GM21717 (cell line): ENCODE measurements around the gene NUP35.
"Not testable (repeated sequence)": the region's sequence is repeated elsewhere in the genome, so short reads cannot be mapped to it uniquely, and the experiment has no call there.

ENCODE experiments used
- ATAC-seq: cut with Tn5 transposase; IDR thresholded peaks from one replicate; pipeline ENCODE4 v1.9.1; 2021; ENCODE audit warnings: mild to moderate bottlenecking, moderate library complexity; ENCODE audit not compliant: unreplicated experiment

NUP35 gene

DNA sequence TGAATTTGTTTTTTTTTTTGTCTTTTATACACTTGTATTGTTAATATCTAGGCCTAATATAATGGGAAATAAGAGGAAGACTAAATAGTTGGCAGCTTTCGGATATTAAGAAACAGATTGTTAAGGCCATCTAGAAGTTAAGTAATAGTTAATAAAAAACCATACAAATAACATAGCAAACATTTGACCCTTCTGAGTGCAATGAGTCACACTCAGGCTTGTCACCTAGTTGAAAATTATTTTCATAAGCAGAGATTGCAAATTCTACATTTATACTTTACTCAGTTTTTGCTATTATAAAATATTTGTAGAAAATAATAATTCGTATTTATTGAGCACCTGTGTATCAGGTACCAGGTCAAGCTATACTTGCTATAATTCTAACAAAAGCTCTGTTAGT is 2.4 kb downstream of the NUP35 start:
- no peak for ATAC-seq

DNA sequence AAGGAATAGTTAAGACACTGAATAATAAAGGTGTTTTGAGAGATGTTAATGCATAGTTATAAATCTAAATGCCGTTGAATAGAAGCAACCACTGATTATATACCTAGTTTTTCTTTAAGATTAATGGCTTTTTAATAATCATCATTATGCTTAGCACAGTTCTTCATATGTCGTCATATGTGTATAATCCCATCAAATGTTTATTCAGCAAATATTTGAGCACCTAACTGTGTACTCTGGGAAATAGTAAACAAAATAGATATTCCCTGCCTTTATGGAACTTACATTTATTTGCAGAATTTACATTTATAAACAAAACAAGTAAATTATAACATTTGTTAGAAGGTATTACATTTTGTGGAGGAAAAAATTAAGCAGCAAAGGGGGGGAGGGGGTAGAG is 9.8 kb downstream of the NUP35 start:
- no peak for ATAC-seq

GRCh38 chr2:183148955-183149354 is 24.7 kb downstream of the NUP35 start:
- no peak for ATAC-seq

GRCh38 chr2:183149489-183149888 is 25.2 kb downstream of the NUP35 start:
- no peak for ATAC-seq

DNA sequence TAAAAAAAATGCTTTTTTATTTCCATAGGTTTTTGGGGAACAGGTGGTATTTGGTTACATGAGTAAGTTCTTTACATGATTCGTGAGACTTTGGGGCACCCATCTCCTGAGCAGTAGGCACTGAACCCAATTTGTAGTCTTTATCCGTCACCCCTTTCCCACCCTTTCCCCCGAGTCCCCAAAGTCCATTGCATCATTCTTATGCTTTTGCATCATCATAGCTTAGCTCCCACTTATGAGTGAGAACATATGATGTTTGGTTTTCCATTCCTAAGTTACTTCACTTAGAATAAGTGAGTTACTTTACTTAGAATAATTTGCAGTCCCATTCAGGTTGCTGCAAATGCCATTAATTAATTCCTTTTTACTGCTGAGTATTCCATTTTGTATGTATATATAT is 28.0 kb downstream of the NUP35 start:
- ATAC-seq: not testable (repeated sequence)

- ATAC-seq: no peak
Observed at GRCh38 chr2:183153967-183154366, 29.7 kb downstream of the NUP35 start.

- ATAC-seq: not testable (repeated sequence)
Observed at GRCh38 chr2:183154772-183155171, 30.5 kb downstream of the NUP35 start.

- no peak for ATAC-seq
Observed at GRCh38 chr2:183157131-183157530, 32.9 kb downstream of the NUP35 start.

- ATAC-seq: no peak
Observed at GRCh38 chr2:183162362-183162761, 38.1 kb downstream of the NUP35 start.

DNA sequence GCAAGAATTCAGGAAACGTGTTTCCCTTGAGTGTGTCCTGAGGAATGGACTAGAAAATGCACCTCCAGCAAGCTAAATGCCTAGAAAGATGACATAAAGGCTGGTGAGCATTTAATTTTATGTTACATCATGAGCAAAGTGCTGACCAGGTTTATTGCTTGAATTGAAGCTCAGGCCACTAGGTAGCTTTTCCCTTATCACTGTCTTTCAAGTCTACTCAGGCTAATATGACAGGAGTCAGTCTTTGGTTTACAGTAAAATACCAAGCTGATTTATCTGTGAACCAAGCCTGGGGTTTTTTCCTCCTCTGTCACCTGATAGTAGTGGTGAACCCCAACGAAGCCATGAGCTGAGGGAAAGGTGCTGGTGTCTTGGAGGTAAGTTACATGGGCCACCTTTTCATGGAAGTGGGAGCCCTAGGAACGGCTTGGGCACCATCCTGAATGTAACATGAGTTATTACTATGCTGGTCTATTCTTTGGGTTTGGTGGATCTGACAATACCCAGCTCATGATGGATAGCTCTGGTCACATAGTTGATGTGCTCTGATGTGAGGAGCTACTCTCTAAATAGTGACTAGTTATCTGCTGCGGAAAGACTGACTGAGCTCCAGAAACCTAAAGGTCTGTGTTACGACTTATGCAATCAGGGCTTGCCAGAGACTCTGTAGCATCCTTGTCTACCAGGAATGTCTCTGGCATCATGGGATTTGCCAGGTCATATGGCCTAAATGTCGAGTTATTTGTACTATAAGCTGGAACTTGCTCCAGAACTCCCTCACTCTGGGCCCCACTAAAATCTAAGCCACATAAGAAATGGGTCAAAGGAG is 39.8 kb downstream of the NUP35 start:
- ATAC-seq: no peak

GRCh38 chr2:183164650-183165015 is 40.4 kb downstream of the NUP35 start:
- no peak for ATAC-seq

GRCh38 chr2:183166210-183166609 is 42.0 kb downstream of the NUP35 start:
- ATAC-seq: no peak

DNA sequence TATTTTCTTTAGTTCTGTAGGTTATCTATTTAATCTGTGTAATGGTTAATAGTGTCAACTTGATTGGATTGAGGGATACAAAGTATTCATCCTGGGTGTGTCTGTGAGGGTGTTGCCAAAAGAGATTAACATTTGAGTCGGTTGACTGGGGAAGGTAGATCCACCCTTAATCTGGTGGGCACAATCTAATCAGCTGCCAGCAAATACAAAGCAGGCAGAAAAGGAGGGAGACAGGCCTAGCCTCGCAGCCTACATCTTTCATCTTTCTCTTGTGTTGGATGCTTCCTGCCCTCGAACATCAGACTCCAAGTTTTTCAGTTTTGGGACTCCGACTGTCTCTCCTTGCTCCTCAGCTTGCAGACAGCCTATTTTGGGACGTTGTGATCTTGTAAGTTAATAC is 42.7 kb downstream of the NUP35 start:
- not testable (repeated sequence) for ATAC-seq

DNA sequence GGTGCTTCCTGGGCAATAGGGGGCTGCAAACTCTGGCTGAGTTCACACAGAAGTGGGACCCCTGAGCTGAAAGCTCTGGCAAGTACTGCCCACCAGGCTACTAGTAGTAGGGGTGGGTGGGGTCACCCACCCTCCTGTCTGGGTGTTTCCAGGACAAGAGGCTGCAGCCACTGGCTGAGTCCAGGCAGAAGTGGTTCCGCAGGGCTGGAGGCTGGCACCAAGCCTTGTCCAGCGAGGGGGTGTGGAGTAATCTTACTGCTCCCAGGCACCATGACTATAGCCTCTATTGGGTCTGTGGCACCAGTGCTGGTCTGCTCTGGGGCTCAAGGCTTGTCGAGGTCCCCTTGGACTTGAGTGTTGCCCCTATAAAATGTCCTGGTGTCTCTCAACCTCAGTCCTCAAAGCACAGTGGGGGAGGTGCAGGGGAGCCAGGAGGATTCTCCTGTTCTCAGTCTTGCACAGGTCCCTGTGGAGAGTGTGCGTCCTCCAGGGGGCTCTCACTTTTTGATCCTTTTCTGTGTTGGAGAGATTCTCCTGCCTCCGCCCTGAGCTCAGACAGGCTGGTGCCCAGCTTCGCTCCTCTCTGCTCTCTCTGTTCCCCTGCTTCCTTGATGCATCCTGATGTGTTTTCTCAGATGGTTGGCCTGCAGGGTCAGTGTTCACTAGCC is 48.1 kb downstream of the NUP35 start:
- no peak for ATAC-seq

- no peak for ATAC-seq
Observed at GRCh38 chr2:183179156-183179555, 54.9 kb downstream of the NUP35 start.

DNA sequence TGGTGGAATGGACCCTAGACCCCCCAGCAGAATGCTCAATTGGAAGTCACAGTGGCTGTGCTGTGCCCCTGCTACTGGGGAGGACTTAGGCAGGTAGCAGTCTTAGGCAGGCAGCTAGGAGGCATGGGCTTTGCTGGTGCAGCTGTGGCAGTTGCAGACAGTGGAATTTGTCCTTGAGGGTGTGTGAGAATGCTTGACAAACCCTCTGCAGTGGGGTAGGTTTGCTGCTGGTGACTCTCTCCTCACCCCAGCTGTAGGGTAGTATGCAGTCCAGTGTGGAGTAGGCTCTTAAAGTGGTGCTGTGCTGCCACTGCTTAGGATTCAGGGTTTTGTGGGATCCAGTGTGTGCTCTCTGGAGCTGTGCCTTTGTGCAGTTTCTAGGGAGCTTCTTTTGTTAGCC is 61.3 kb downstream of the NUP35 start:
- ATAC-seq: no peak

DNA sequence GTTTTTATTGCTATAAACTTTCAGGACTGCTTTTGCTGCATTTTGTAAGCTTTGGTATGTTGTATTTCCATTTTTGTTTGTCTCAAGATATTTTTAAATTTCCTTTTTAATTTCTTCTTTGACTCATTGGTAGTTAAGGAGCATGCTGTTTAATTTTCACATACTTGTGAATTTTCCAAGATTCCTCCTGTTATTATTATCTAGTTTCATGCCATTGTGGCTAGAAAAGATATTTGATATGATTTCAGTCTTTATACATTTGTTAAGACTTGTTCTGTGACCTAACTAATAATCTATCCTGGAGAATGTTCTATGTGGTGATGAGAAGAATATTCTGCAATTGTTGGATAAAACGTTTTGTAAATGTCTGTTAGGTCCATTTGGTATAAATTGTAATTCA is 62.1 kb downstream of the NUP35 start:
- ATAC-seq: no peak

DNA sequence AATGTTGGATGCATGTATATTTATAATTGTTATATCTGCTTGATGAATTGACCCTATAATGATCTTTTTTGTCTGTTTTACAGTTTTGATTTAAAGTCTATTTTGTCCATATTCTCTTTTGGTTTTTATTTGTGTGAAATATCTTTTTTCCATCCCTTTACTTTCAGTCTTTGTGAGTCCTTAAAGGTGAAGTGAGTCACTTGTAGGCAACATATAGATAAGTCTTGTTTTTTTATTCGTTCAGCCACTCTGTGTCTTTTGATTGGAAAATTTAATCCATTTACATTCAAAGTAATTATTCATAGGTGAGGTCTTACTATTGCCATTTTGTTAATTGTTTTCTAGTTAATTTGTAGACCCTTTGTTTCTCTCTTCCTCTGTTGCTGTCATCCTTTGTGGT is 62.5 kb downstream of the NUP35 start:
- no peak for ATAC-seq

GRCh38 chr2:183192343-183192742 is 68.1 kb downstream of the NUP35 start:
- no peak for ATAC-seq

GRCh38 chr2:183193904-183194303 is 69.7 kb downstream of the NUP35 start:
- no peak for ATAC-seq

DNA sequence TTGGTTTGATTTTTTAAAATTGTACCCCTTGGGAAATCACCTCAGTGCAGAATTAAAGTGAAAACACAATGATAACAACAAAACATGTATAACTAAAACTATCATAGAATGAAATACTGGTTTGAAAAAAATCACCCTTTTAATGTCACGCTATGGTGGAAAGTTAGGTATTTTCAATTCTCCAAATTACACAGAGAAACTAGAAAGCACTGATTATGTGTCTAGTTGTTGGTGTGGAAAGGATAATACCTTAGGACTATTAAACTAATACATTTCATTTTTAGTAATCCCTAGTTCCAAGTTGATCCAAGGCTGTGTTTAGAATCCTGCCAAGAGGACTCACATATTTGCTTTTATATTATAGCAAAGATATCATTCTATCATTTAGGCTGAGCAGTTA is 71.2 kb downstream of the NUP35 start:
- no peak for ATAC-seq

DNA sequence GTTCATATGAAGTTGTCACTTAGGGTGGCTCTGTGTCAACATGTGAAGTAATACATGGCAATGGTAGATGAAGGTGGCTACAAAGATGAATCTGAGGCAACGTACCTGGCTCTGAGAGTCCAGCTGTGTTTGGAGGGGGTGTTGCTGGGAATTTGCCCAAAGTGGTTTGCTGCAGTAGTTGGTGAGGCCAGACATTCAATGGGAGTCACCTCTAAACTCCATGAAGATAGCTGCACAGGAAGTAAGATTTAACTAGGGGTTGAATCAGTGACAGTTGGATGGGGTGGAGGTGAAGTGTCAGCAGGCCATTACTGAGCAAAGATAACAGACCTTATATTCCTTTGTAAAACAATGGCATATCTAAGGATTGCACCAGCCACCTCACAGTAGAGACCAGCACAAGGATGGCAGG is 71.8 kb downstream of the NUP35 start:
- ATAC-seq: no peak

DNA sequence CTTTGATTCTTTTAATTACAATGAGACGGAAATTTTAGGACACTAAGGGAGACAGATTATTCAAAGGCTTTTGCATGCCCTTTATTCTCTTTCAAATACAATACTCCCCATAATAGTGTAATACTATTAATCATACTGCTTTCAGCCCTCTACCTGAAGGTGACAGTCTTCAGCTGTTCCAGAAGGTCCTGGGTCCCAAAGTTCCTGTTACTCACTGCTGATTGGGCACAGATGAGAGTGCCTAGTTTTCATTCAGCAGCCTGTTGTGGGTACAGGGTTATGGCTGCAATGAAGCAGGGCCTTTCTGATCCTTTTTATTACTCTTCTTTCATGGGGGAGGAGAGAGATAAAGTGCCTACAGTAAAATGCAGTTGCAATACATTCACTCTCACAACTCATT is 80.2 kb downstream of the NUP35 start:
- ATAC-seq: no peak
